ENCODE data around the gene SLX9. TPM values are rescaled to one million over a fixed set of nuclear protein-coding genes. Genes with fewer than 3 reads are reported as not detected.
A peak's percentile ranks its signal among the peaks of the same experiment; 100 is the strongest.

The SLX9 gene
- total and polyA plus RNA-seq, 8 donors = 10.5 to 21.7 (median 13.6) TPM

GRCh38 chr21:44960141-44961092, 20.6 kb downstream of the SLX9 start:
- WGBS, 2 donors = 91 to 92% methylated on average over 23 of the region's 23 CpGs
- TF ChIP-seq CTCF (IDR thresholded peaks at IDR 0.05) = no peak
- Histone ChIP-seq H3K27ac (no peak overlapping the region), H3K4me1 (no peaks in the 10 kb centered on the region), H3K27me3 (no peaks in the 10 kb centered on the region), H3K9me3 (no peaks in the 10 kb centered on the region), H3K36me3 (peaks cover 0 to 16% (median 0%) of the 10 kb centered on the region in 3 donors), H3K4me3 (no peak overlapping the region)
- DNase-seq = peak in 1 of 6 donors; percentile 46
- no peak for ATAC-seq
- FAIRE-seq = no peak
- intact Hi-C loops (cut with DNase I) = no loop called here

GRCh38 chr21:44962403-44962966, 22.7 kb downstream of the SLX9 start:
- ATAC-seq = peak in 1 of 4 donors; percentile 16
- Histone ChIP-seq H3K9me3 (no peaks in the 10 kb centered on the region), H3K36me3 (peaks cover 0 to 8% (median 0%) of the 10 kb centered on the region in 3 donors), H3K4me3 (no peak overlapping the region), H3K27ac (no peak overlapping the region), H3K27me3 (no peaks in the 10 kb centered on the region), H3K4me1 (no peaks in the 10 kb centered on the region)
- no peak for DNase-seq
- 88 to 90% methylated on average over 9 of the region's 9 CpGs for WGBS, 2 donors
- no peak for FAIRE-seq
- intact Hi-C loops (cut with DNase I) = no loop called here
- TF ChIP-seq CTCF (IDR thresholded peaks at IDR 0.05) = no peak

GRCh38 chr21:44964381-44964780, 24.6 kb downstream of the SLX9 start:
- no peak for FAIRE-seq
- no peaks in the 10 kb centered on the region for H3K9me3 ChIP-seq
- no peak overlapping the region for H3K4me3 ChIP-seq
- no peaks in the 10 kb centered on the region for H3K4me1 ChIP-seq
- no peak overlapping the region for H3K27ac ChIP-seq
- 95 to 96% methylated on average over 12 of the region's 12 CpGs for WGBS, 2 donors
- H3K27me3 ChIP-seq = no peaks in the 10 kb centered on the region
- H3K36me3 ChIP-seq = peaks cover 0 to 7% (median 0%) of the 10 kb centered on the region in 3 donors
- TF ChIP-seq CTCF (IDR thresholded peaks at IDR 0.05) = no peak
- peak in 2 of 6 donors; percentile 8 to 38 for DNase-seq
- intact Hi-C loops (cut with DNase I) = no loop called here
- no peak for ATAC-seq

- Histone ChIP-seq H3K4me3 (no peak overlapping the region), H3K27ac (no peak overlapping the region), H3K27me3 (no peaks in the 10 kb centered on the region), H3K9me3 (no peaks in the 10 kb centered on the region), H3K4me1 (no peaks in the 10 kb centered on the region), H3K36me3 (peaks cover 0 to 7% (median 0%) of the 10 kb centered on the region in 3 donors)
- DNase-seq (no peak), FAIRE-seq (no peak), ATAC-seq (no peak)
- no peak for TF ChIP-seq CTCF (IDR thresholded peaks at IDR 0.05)
- WGBS, 2 donors = 91 to 92% methylated on average over 17 of the region's 17 CpGs
- intact Hi-C loops (cut with DNase I) = no loop called here
Observed at GRCh38 chr21:44965251-44966022, 25.6 kb downstream of the SLX9 start.
